Astrocyte (in vitro differentiated cells and primary cell): Measurements from ENCODE around the gene PDE11A. TPM values are rescaled to one million over a fixed set of nuclear protein-coding genes. Genes with fewer than 3 reads are reported as not detected.

Experiments used
- DNase-seq: peaks from one replicate; pipeline ENCODE4 v3.0.0-alpha.2; 2010; ENCODE audit warnings: low read depth
- FAIRE-seq: peaks from 2 replicates; lab custom pipeline; 2011; peaks lifted over from hg19 to GRCh38; lab: Jason Lieb, UNC
- H2AFZ ChIP-seq: 2 replicates; pipeline ENCODE4 v1.6.0; 2012; ENCODE audit warnings: low read depth, low read length, inconsistent platforms
- H3K27ac ChIP-seq: 2 replicates; pipeline ENCODE4 v1.5.1; 2011; ENCODE audit warnings: low read depth, low read length, inconsistent platforms
- H3K27me3 ChIP-seq: 2 replicates; pipeline ENCODE4 v1.6.0; 2011; ENCODE audit warnings: low read length, inconsistent platforms; ENCODE audit not compliant: insufficient read depth
- H3K36me3 ChIP-seq: 2 replicates; pipeline ENCODE4 v1.5.1; 2011; ENCODE audit warnings: low read length, inconsistent platforms; ENCODE audit not compliant: insufficient read depth
- H3K4me1 ChIP-seq: 2 replicates; pipeline ENCODE4 v1.5.1; 2011; ENCODE audit warnings: low read length, inconsistent platforms; ENCODE audit not compliant: insufficient read depth
- H3K4me2 ChIP-seq: 2 replicates; pipeline ENCODE4 v1.6.0; 2012; ENCODE audit warnings: low read length, inconsistent platforms
- H3K4me3 ChIP-seq: 2 replicates; pipeline ENCODE4 v1.5.1; 2011; ENCODE audit warnings: low read depth, mild to moderate bottlenecking, low read length, inconsistent platforms; ENCODE audit not compliant: insufficient read depth
- H3K79me2 ChIP-seq: 2 replicates; pipeline ENCODE4 v1.6.0; 2012; ENCODE audit warnings: mild to moderate bottlenecking, low read length, inconsistent platforms; ENCODE audit not compliant: insufficient read depth
- H3K9ac ChIP-seq: 2 replicates; pipeline ENCODE4 v1.6.0; 2012; ENCODE audit warnings: mild to moderate bottlenecking, low read length, inconsistent platforms
- H3K9me3 ChIP-seq: 2 replicates; pipeline ENCODE4 v1.5.1; 2012; ENCODE audit warnings: low read depth, mild to moderate bottlenecking, low read length, inconsistent platforms; ENCODE audit not compliant: insufficient read depth
- H4K20me1 ChIP-seq: 2 replicates; pipeline ENCODE4 v1.6.0; 2012; ENCODE audit warnings: low read length, inconsistent platforms; ENCODE audit not compliant: insufficient read depth
- H3K27ac Mint-ChIP-seq: one replicate; pipeline ENCODE4 v1.8.0; 2021; ENCODE audit warnings: mild to moderate bottlenecking, mixed read lengths; ENCODE audit not compliant: unreplicated experiment
- H3K27me3 Mint-ChIP-seq: one replicate; pipeline ENCODE4 v1.8.0; 2021; ENCODE audit warnings: low read depth, mixed read lengths; ENCODE audit not compliant: unreplicated experiment
- H3K36me3 Mint-ChIP-seq: one replicate; pipeline ENCODE4 v1.8.0; 2021; ENCODE audit warnings: low read depth, mixed read lengths; ENCODE audit not compliant: unreplicated experiment
- H3K4me1 Mint-ChIP-seq: one replicate; pipeline ENCODE4 v1.8.0; 2021; ENCODE audit warnings: low read depth, mixed read lengths; ENCODE audit not compliant: unreplicated experiment
- H3K4me3 Mint-ChIP-seq: one replicate; pipeline ENCODE4 v1.8.0; 2021; ENCODE audit warnings: mild to moderate bottlenecking, moderate library complexity, mixed read lengths; ENCODE audit not compliant: unreplicated experiment
- H3K9me3 Mint-ChIP-seq: one replicate; pipeline ENCODE4 v1.8.0; 2021; ENCODE audit warnings: mild to moderate bottlenecking, mixed read lengths; ENCODE audit not compliant: unreplicated experiment
- EZH2 ChIP-seq: IDR thresholded peaks from 2 replicates; pipeline ENCODE4 v1.6.1; 2012; ENCODE audit warnings: mild to moderate bottlenecking, low read length, inconsistent platforms; ENCODE audit not compliant: insufficient read depth
- total RNA-seq: library from RNA; stranded (reverse); gene quantifications from 2 replicates; pipeline ENCODE4 v1.2.1, GENCODE V29; 2021
- TF ChIP-seq, protein P1 (sequence below): IDR thresholded peaks from 2 replicates; pipeline ENCODE4 v1.5.1; 2011; ENCODE audit warnings: low read depth, mild to moderate bottlenecking, inconsistent platforms, low read length, moderate library complexity; ENCODE audit not compliant: insufficient read depth

Gene PDE11A
- total RNA-seq, 1 donor from 2014 or later: 0.45 TPM

DNA sequence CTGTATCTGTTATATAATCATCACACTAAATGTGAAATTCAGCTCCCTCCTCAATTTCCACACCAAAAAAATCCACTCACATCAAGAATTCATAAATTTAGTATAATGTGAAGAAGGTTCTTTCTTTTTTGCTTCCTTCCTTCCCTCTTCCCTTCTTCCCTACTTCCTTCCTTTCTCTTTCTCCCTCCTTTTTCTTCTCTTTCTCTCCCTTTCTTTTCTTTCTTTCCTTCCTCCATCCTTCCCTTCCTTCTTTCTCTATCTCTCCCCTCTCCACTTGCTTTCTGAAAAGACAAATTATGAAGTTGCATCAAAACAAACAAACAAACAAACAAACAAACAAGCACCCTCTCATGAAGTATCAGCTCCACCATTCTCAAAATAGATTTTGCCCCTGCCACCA is 290.0 kb downstream of the PDE11A start:
- TF ChIP-seq, protein P1, sequence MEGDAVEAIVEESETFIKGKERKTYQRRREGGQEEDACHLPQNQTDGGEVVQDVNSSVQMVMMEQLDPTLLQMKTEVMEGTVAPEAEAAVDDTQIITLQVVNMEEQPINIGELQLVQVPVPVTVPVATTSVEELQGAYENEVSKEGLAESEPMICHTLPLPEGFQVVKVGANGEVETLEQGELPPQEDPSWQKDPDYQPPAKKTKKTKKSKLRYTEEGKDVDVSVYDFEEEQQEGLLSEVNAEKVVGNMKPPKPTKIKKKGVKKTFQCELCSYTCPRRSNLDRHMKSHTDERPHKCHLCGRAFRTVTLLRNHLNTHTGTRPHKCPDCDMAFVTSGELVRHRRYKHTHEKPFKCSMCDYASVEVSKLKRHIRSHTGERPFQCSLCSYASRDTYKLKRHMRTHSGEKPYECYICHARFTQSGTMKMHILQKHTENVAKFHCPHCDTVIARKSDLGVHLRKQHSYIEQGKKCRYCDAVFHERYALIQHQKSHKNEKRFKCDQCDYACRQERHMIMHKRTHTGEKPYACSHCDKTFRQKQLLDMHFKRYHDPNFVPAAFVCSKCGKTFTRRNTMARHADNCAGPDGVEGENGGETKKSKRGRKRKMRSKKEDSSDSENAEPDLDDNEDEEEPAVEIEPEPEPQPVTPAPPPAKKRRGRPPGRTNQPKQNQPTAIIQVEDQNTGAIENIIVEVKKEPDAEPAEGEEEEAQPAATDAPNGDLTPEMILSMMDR: no peak
- no peak for TF ChIP-seq EZH2
- no peaks in the 10 kb centered on the region for H3K4me1 ChIP-seq
- no peak overlapping the region for H3K4me2 ChIP-seq
- no peaks in the 10 kb centered on the region for H3K36me3 Mint-ChIP-seq
- H3K9me3 ChIP-seq: no peaks in the 10 kb centered on the region
- DNase-seq (no peak), FAIRE-seq (no peak)
- no peaks in the 10 kb centered on the region for H3K27me3 Mint-ChIP-seq
- H3K9ac ChIP-seq: no peak overlapping the region
- no peak overlapping the region for H2AFZ ChIP-seq
- no peak overlapping the region for H3K4me3 ChIP-seq
- H3K27ac Mint-ChIP-seq: peak overlapping the region; percentile 36
- H3K27ac ChIP-seq: no peak overlapping the region
- H3K4me1 Mint-ChIP-seq: peaks cover 9% of the 10 kb centered on the region
- H3K9me3 Mint-ChIP-seq: peaks cover 2% of the 10 kb centered on the region
- peaks cover 2% of the 10 kb centered on the region for H3K27me3 ChIP-seq
- no peak overlapping the region for H3K4me3 Mint-ChIP-seq
- no peaks in the 10 kb centered on the region for H3K79me2 ChIP-seq
- no peaks in the 10 kb centered on the region for H3K36me3 ChIP-seq
- H4K20me1 ChIP-seq: no peaks in the 10 kb centered on the region

DNA sequence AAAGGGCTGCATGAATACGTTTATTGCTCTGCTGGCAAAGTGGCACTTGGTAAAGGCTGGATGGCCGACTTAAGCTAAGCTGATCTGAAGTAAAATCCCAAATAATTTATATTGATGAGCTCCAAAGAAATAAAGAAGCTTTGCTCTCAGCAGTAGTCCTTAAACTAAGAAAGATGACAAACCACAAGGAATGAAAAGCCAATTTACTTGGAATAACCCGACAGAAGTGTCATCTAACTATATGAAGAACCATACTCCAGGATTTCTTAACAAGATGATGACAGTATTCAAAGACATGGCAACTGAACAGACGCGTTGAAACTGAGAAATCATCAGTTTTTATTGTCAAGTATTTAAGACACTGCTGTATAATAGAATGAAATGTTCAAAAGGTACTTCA is 294.1 kb downstream of the PDE11A start:
- Histone ChIP-seq H3K79me2 (no peaks in the 10 kb centered on the region), H3K9ac (no peak overlapping the region), H4K20me1 (no peaks in the 10 kb centered on the region), H3K36me3 (no peaks in the 10 kb centered on the region), H3K4me1 (no peaks in the 10 kb centered on the region), H3K4me3 (no peak overlapping the region), H3K9me3 (no peaks in the 10 kb centered on the region), H3K27ac (no peak overlapping the region), H3K27me3 (peaks cover 2% of the 10 kb centered on the region), H3K4me2 (no peak overlapping the region), H2AFZ (no peak overlapping the region)
- H3K9me3 Mint-ChIP-seq: no peaks in the 10 kb centered on the region
- no peak for DNase-seq
- H3K4me3 Mint-ChIP-seq: no peak overlapping the region
- TF ChIP-seq EZH2: no peak
- TF ChIP-seq, protein P1: no peak
- H3K27me3 Mint-ChIP-seq: no peaks in the 10 kb centered on the region
- FAIRE-seq: no peak
- H3K4me1 Mint-ChIP-seq: peaks cover 4% of the 10 kb centered on the region
- no peak overlapping the region for H3K27ac Mint-ChIP-seq
- H3K36me3 Mint-ChIP-seq: no peaks in the 10 kb centered on the region

DNA sequence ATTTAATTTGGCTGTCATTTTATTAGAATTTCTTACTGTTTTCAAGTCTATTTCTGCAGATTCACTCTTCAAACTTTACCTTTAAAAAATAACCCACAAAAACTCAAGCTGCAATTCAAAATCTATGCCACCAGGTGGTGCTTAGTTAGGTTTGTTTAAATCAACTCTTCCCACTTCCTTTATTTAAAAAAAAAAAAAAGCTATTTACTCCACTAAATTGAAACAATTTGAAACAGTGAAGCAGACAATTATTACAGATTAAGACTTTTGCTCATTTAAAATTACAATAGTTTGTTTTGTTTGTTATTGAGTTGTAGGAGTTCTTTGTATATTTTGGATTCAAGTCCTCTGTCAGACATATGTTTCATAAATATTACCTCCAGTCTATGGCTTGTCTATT is 300.0 kb downstream of the PDE11A start:
- Mint-ChIP-seq H3K4me3 (no peak overlapping the region), H3K36me3 (no peaks in the 10 kb centered on the region), H3K4me1 (peaks cover 6% of the 10 kb centered on the region), H3K27ac (no peak overlapping the region), H3K9me3 (no peaks in the 10 kb centered on the region), H3K27me3 (no peaks in the 10 kb centered on the region)
- Histone ChIP-seq H3K27ac (no peak overlapping the region), H3K36me3 (no peaks in the 10 kb centered on the region), H2AFZ (no peak overlapping the region), H3K4me3 (no peak overlapping the region), H3K4me1 (no peaks in the 10 kb centered on the region), H3K27me3 (no peaks in the 10 kb centered on the region), H3K9me3 (no peaks in the 10 kb centered on the region), H4K20me1 (no peaks in the 10 kb centered on the region), H3K79me2 (no peaks in the 10 kb centered on the region), H3K4me2 (no peak overlapping the region), H3K9ac (no peak overlapping the region)
- TF ChIP-seq EZH2: no peak
- TF ChIP-seq, protein P1: peak; percentile 53
- DNase-seq (peak; percentile 13), FAIRE-seq (no peak)
